Ovary (tissue), 3 donors: ENCODE results near the gene CFDP1.

Experiments used
- CTCF ChIP-seq, 3 donors: fragments of 450-650 bp in 2 of 3; fragments of 200-600 bp in 1 of 3; IDR thresholded peaks; one replicate each; pipeline versions ENCODE4 v1.5.1 to v1.8.0; 2016 to 2022; ENCODE audit warnings: antibody characterized with exemption in 3 of 3, mild to moderate bottlenecking in 1 of 3
- EP300 ChIP-seq: sonication (generic); formaldehyde crosslinking; IDR thresholded peaks from one replicate; pipeline ENCODE4 v1.6.1; 2017; ENCODE audit warnings: antibody characterized with exemption
- POLR2A ChIP-seq: fragments of 450-650 bp; IDR thresholded peaks from one replicate; pipeline ENCODE4 v1.6.1; 2017; ENCODE audit warnings: antibody characterized with exemption, mild to moderate bottlenecking, moderate library complexity
- donor health status: DM: no; HTN: no; CAD: no.

- TF ChIP-seq CTCF (IDR thresholded peaks at IDR 0.05) (no peak), EP300 (no peak), POLR2A (no peak)
Observed at GRCh38 chr16:75340741-75341491, 92.4 kb downstream of the CFDP1 start.
